Peyer's patch (tissue), 4 donors: ENCODE measurements around the gene LHX1.

Experiments
- POLR2A ChIP-seq, 2 donors: fragments of 450-650 bp; IDR thresholded peaks; one replicate each; pipeline ENCODE4 v1.5.1; 2017; ENCODE audit warnings: antibody characterized with exemption in 2 of 2, mild to moderate bottlenecking in 2 of 2, moderate library complexity in 2 of 2
- TF ChIP-seq, protein P1 (sequence below), 6 experiments: fragments of 450-650 bp in 4 of 6; fragments of 200-600 bp in 2 of 6; sonication (generic) in 1 of 6; IDR thresholded peaks; one replicate each; pipeline ENCODE4 v1.5.1; 2017 to 2019; ENCODE audit warnings: antibody characterized with exemption in 6 of 6, mild to moderate bottlenecking in 3 of 6, moderate library complexity in 1 of 6

DNA sequence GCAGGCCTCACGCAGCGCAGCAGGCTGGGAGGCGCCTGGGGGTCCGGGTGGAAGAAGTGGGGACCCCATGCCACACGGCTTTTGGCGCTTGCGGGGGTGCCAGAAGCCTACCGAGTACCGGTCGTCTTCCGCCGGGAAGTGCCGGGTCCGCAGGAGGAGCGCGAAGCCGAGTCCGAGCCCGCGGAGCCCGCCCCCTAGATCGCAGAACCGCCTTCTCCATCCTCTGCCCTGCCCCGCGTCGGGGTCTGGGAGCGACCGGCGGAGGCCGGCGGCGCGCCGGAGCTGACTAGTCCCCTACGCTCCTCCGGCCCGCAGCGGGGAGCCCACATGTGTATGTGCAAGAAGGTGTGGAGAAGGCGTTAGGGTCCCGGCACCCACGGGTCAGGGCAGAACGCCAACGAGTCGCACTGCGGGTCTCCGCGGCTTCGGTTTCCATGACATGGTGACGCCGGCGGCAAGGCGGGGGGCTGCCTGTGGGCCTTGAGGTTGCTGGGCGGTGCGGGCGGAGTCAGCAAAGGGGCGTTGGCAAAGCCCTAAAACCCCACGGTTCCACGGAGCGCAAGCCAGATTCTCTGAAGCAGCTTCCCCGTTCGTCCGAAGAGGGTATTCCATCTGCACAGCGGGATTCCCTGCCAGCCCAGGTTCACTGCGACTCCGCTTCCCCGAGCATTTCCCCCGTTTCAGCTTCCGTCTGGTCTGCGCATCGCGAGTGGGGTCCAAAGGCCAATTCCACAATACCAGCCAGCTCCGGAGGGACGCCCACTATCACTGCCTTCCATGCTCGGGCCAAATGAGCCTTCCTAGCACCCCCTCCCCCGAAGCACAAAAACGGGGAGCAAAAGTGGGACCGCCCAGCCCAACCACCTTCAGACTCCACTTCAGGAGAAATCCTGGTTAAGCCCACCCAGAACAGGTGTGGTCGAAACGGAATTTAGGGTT lies 2.3 kb upstream of the LHX1 start:
- TF ChIP-seq, protein P1, sequence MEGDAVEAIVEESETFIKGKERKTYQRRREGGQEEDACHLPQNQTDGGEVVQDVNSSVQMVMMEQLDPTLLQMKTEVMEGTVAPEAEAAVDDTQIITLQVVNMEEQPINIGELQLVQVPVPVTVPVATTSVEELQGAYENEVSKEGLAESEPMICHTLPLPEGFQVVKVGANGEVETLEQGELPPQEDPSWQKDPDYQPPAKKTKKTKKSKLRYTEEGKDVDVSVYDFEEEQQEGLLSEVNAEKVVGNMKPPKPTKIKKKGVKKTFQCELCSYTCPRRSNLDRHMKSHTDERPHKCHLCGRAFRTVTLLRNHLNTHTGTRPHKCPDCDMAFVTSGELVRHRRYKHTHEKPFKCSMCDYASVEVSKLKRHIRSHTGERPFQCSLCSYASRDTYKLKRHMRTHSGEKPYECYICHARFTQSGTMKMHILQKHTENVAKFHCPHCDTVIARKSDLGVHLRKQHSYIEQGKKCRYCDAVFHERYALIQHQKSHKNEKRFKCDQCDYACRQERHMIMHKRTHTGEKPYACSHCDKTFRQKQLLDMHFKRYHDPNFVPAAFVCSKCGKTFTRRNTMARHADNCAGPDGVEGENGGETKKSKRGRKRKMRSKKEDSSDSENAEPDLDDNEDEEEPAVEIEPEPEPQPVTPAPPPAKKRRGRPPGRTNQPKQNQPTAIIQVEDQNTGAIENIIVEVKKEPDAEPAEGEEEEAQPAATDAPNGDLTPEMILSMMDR (IDR thresholded peaks at IDR 0.05), result no peak
- TF ChIP-seq POLR2A (IDR thresholded peaks at IDR 0.05), result no peak
